ENCODE data around the gene NUMB.
"Not testable (repeated sequence)": the region's sequence is repeated elsewhere in the genome, so short reads cannot be mapped to it uniquely, and the experiment has no call there.

Gene NUMB

GRCh38 chr14:73312687-73313086, 145.7 kb downstream of the NUMB start:
- no peak for TF ChIP-seq CTCF (conservative IDR thresholded peaks at IDR 0.05; ENCODE audit: low read depth)
- no peak for DNase-seq (ENCODE audit: low spot score)
- no peak overlapping the region for H3K27ac ChIP-seq
- ChIA-PET POLR2A (ENCODE audit: low non-redundant PET) (no interaction called here), CTCF (no interaction called here)

- ChIA-PET CTCF (no interaction called here), POLR2A (ENCODE audit: low non-redundant PET) (no interaction called here)
- no peak for DNase-seq (ENCODE audit: low spot score)
- TF ChIP-seq CTCF (conservative IDR thresholded peaks at IDR 0.05; ENCODE audit: low read depth) = no peak
- H3K27ac ChIP-seq = no peak overlapping the region
These were observed 146.7 kb downstream of the NUMB start for GRCh38 chr14:73311708-73312030.

DNA sequence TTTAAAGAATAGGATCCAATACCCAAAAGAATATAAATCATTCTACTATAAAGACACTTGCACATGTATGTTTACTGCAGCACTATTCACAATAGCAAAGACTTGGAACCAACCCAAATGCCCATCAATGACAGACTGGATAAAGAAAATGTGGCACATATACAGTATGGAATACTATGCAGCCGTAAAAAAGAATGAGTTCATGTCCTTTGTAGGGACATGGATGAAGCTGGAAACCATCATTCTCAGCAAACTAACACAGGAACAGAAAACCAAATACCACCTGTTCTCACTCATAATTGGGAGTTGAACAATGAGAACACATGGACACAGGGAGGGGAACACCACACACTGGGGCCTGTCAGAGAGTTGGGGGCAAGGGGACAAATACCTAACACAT, 149.1 kb downstream of the NUMB start:
- DNase-seq (ENCODE audit: low spot score); CTCF ChIA-PET; POLR2A ChIA-PET (ENCODE audit: low non-redundant PET); H3K27ac ChIP-seq: not testable (repeated sequence)

DNA sequence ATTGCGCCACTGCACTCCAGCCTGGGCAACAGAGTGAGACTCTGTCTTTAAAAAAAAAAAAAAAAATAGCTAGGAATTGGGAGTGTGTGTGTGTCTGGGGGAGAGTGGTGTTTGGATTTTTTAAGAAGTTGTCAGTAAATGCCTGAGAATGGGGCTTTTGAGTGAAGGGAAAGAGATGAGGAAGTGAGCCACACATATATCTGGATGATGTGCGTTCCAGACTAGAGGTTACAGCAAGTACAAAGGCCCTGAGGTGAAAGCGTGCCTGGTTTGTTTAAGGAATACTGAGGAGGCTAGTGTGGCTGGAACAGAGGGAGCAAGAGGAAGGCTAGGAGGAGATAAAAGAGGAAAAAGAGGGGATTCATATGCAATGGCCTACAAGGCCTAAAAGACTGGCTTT, 151.1 kb downstream of the NUMB start:
- no peak overlapping the region for H3K27ac ChIP-seq
- CTCF ChIA-PET = interaction anchor here (0.6 to 1.0 kb wide), 2 partner anchors 48 to 201 kb away, joined by 3 read pairs; no protein-coding TSS in a partner anchor
- no peak for TF ChIP-seq CTCF (conservative IDR thresholded peaks at IDR 0.05; ENCODE audit: low read depth)
- POLR2A ChIA-PET (ENCODE audit: low non-redundant PET) = no interaction called here
- no peak for DNase-seq (ENCODE audit: low spot score)

DNA sequence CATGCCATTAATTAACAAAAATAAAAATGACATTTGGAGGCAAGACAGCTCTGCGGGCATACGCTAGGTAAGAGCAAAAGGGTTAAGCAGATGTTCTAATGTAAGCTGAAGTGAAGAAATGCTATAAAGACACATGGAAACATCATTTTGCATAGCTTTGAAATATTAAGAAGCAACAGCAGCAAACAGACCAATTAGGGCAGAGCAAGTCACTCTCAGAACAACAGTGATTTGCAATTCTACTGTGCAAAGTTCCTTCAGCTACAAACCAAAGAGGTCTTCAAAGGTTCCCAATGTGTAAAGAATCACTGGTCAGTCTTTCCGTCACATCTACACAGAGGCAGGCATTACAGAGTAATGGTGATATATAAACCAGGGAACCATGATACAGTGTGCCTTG, 152.8 kb downstream of the NUMB start:
- ChIA-PET CTCF (interaction anchor here (0.6 to 1.7 kb wide), 2 partner anchors 10 to 69 kb away, joined by 5 to 10 read pairs; no protein-coding TSS in a partner anchor), POLR2A (ENCODE audit: low non-redundant PET) (no interaction called here)
- no peak overlapping the region for H3K27ac ChIP-seq

GRCh38 chr14:73295198-73295796, 163.0 kb downstream of the NUMB start:
- POLR2A ChIA-PET (ENCODE audit: low non-redundant PET) = no interaction called here
- DNase-seq (ENCODE audit: low spot score) = peak; percentile 41
- CTCF ChIA-PET = interaction anchor here (0.5 to 2.6 kb wide), 20 partner anchors 8 to 204 kb away, joined by 3 to 26 read pairs (median 4); no protein-coding TSS in a partner anchor
- H3K27ac ChIP-seq = no peak overlapping the region
- peak; percentile 77 for TF ChIP-seq CTCF (conservative IDR thresholded peaks at IDR 0.05; ENCODE audit: low read depth)

More for the DNA sequence above, 152.8 kb downstream of the NUMB start:
- DNase-seq (ENCODE audit: low spot score) = no peak
- no peak for TF ChIP-seq CTCF (conservative IDR thresholded peaks at IDR 0.05; ENCODE audit: low read depth)
